T1000 (cell line): ENCODE data around the gene ARAP2.

Experiments
- DNase-seq: peaks from one replicate; lab custom pipeline; 2025; ENCODE audit warnings: mixed read lengths; lab: John Stamatoyannopoulos, UW

ARAP2 gene

GRCh38 chr4:36256398-36256891, 12.1 kb upstream of the ARAP2 start:
- no peak for DNase-seq

GRCh38 chr4:36255577-36255976, 11.3 kb upstream of the ARAP2 start:
- no peak for DNase-seq

DNA sequence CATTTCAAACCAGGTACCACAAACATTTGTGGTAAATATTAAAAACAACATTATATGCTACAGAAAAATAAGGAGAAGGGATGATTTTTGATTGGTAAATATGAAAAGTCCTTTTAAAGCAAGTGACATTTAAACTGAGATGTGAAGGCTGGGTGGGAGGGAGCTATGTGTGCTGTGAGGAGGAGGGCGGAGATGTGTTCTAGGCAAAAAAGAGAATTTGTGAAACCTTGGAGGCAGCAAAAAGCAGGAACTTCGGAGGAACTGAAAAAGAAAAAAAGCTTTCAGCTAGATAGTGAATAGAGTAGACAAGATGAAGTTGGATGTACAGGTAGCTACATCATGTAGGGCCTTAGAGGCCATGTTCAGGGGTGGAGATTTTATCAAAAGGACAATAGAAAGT, 10.1 kb upstream of the ARAP2 start:
- DNase-seq = no peak

DNA sequence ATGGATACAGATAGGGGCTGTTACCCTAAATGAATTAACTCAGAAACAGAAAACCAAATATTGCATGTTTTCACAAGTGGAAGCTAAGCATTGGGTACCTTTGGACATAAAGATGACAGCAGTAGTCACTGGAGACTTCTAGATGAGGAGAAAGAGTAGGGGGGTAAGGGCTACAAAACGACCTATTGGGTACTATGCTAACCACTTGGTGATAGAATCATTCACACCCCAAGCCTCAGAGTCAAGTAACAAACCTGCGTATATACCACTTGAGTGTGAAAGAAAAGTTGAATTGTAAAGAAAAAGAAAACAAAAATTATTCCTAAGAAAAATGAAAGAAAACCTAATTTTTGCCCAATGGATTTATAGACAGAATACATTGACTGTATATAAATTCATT, 7.7 kb upstream of the ARAP2 start:
- no peak for DNase-seq

- no peak for DNase-seq
Observed at GRCh38 chr4:36249610-36250009, 5.3 kb upstream of the ARAP2 start.

DNA sequence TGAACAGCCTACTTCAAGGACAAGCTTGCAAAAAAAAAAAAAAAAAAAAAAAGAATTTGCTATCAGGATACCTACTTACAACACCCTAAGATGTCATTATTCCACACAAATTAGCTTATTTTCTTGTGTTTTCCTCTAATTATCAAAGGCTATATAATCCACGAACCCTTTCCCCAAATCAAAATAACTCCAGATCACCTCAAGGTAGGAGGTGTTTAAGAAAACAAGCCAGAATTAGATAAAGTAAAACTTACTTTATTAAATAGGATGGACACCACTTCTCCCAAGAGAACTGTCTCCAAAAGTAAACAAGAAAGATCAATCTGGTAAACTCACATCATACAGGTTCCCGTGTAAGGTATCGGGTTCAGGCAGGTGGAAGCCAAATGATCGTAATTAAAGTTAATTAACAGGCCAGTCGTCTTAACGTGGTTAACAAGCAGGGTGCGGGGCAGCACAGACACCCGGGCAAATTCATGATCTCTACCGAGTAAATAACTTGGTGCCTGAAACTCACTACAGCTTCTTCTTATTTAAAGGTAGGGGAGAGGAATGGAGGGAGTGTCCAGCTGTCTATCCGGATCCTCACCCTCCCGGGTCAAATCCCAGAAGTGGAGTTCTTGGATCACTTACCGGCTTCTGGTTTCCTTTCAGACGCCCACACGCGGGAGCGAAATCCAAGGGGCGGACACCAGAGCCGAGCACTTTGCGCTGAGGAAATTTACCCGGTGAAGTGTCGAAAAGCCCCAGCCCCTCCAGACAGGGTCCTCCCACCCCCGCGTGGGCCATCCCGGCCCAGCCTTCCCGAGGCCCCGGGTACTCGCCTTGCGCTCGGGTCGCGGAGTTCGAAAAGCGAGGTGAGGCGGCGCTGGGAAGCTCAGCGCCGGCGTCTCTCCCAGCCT, 708 bp downstream of the ARAP2 start:
- peak; percentile 54 for DNase-seq

- no peak for DNase-seq
Observed at GRCh38 chr4:36242629-36243354, 1.5 kb downstream of the ARAP2 start.

DNA sequence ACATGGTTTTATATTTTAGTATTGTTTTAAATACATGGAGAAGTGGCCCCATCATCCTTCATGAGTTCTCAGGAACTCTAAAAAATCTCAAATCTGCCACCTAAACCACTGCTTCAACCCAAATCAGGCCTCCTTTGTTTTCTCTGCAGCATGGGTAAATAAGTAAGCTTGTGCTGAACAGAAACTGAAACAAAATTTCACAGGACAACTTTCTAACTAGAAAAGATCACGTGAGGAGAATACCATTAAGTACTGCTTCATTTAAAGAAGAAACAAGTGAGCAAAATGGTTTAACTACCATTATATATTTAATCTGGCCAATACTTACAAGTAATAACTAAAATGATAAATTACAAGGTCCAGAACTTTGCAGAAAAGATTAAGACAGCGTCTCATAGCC, 2.5 kb downstream of the ARAP2 start:
- no peak for DNase-seq

- DNase-seq = no peak
Observed at GRCh38 chr4:36237366-36238313, 6.7 kb downstream of the ARAP2 start.

DNA sequence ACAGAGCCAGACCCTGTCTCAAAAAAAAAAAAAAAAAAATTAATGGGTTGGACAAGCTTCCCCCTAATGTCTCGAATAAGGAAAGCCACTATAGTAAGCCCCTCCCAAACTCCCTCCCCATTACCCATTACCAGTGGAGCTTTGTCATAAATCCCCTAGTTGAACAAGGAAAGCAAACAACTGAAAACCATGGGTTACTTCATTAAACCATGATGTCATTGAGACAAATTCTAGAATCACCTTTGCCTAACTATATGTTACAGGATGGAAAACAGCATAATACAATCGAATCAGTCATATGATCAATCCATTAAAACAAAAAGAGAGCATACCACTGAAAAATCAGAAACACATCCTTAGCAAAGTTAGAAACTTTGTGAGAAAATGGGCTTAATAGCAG, 8.2 kb downstream of the ARAP2 start:
- no peak for DNase-seq

GRCh38 chr4:36235306-36235705, 9.0 kb downstream of the ARAP2 start:
- DNase-seq = peak; percentile 15

DNA sequence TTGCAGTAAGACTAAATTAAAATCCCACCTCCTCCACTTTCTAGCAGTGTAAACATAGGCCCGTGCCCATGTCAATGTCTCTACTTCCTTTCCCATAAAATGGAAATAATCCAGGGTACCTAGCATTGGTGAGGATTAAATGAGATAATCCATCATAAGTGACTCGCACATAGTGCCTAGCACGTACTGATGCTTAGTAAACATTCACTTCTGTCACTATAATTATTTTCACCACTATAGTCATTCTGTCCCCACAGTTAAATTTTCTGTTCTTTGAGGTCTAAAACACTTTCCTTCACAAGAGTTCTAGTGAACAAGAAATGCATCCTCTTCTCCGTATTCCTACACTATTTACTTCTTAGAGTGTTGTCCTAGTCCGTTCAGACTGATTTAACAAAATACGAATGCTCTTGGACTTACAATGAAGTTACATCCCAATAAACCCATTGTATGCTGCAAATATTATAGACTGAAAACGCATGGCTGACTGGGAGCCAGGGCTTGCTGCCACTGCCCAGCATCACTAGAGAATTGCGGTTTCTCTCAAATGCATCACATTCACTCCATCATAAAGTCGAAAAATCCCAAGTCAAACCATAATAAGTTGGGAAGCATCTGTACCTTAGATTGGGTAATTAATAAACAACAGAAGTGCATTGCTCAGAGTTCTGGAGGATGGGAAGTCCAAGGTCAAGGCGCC, 10.6 kb downstream of the ARAP2 start:
- DNase-seq = no peak

DNA sequence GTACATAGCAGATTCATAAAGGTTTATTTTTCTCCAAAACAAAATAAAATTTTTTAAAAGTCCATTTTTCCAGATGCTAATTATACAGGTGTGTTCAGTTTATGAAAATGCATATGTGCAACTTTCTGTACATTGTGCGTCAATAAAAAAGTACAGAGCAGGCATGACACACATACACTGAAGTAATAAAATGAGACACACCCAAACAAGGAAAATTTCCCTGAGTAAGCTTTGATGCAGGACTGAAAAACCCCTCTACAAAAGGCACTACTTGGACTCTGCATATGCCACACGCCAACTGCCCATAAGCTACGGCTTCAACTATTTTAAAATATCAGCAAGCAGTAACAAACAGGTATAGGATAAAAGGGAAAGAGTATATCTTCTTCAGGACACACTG, 13.8 kb downstream of the ARAP2 start:
- DNase-seq = no peak

- DNase-seq = no peak
Observed at GRCh38 chr4:36227913-36228312, 16.4 kb downstream of the ARAP2 start.

- no peak for DNase-seq
Observed at GRCh38 chr4:36226430-36227227, 17.7 kb downstream of the ARAP2 start.

DNA sequence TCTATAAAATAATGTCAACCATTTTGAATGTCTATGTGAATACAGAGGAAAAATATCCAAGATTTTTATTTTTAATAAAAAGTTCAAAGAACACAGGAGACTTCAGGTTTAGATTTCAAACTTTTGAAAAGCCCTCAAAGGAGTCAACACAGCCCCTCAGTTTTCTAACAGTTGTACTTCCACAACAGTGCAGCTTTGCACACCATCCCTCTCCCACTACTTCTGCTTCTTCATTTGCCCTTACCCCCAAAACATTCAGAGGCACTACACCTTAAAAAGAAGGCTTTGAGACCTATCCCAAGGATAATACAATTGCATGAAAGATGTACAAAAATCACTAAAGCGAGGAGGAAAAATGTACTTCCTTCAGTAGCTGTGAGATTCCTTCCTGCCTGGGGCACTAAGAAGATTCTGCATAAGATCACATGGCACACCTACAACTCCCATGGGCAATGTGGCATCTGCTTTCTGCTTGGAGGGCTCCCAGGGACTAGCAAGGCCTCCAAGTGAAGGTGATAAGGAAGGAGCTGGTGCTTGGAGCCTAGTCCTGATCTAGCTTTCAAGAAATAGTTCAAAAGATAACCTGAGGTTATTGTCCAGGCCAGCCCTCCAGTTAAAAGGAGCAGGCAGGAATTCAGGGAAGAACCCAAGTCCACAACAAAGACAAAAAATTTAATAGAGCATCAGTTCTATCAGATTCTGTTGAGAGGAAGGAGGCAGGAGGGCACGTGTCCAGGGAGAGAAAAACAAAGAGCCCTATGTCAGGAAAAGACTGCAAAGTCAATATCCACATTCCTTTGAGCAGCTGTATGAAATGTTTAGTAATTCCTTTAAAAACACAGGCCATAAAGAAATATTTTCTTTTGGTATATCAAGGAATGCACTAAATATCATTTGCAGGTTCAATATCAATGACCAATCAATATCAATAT, 19.1 kb downstream of the ARAP2 start:
- no peak for DNase-seq

DNA sequence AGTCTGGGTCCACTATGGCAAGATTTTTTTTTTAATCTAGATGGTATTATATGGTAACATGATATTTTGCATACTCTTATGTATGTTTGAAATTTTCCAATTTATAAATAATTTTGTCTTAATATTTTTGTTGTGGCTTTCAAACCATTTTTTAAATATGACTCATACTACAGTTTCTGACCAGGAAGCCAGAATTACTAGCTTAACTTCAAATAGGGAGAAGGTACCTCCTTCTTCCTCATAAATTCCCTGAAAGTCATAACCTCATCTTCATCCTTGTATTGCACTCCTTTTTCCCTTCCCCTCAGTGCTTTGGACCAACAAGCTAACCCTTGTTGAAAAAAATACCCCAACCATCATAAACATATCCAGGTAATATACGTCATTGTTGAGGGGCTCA, 21.6 kb downstream of the ARAP2 start:
- no peak for DNase-seq

GRCh38 chr4:36220776-36221175, 23.5 kb downstream of the ARAP2 start:
- DNase-seq = no peak

DNA sequence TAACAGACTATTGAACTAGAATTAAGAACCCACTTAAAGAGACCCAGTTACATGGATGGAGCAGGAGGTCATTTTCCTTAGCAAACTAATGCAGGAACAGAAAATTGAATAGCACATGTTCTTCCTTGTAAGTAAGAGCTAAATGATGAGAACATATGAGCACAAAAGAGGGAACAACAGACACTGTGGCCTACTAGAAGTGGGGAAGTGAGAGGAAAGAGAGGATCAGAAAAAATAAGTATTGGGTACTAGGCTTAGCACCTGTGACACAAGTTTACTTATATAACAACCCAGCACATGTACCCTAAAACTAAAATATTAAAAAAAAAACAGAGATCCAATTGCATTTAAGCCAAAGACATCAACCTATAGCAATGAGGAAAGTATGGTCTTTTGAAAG, 26.2 kb downstream of the ARAP2 start:
- no peak for DNase-seq
